HK-2 (cell line): ENCODE results near the gene TSC2.
"Not testable (repeated sequence)": the region's sequence is repeated elsewhere in the genome, so short reads cannot be mapped to it uniquely, and the experiment has no call there.

Source experiments
- DNase-seq: peaks from one replicate; pipeline ENCODE4 v3.0.0-alpha.2; 2018; ENCODE audit not compliant: unreplicated experiment

The TSC2 gene

DNA sequence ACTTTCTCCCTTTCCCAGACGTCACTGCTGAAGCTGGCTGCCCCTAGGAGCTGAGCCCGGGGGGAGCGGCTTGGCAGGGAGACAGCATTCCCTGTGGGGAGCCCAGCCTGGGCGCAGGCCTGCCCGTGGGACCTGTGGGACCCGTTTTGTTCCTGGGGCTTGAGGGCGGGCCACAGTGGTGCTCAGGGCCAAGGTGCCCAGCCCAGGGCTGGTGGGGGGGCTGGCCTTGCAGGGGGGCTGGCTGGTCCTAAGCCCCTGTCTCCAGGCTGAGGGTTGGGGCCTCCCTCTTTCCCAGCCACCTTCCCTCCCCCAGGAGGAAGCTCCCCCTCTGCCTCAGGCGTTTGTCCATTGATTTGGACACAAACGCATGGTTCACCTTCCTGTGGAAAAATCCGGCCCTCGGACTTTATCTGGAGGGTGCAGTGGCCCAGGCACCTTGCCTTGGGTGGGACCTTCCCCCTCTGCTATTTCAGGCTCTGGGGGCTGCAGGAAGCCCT is 16.7 kb upstream of the TSC2 start:
- no peak for DNase-seq

GRCh38 chr16:2032285-2033056 is 15.3 kb upstream of the TSC2 start:
- DNase-seq: no peak

GRCh38 chr16:2033057-2033908 is 14.5 kb upstream of the TSC2 start:
- no peak for DNase-seq

DNA sequence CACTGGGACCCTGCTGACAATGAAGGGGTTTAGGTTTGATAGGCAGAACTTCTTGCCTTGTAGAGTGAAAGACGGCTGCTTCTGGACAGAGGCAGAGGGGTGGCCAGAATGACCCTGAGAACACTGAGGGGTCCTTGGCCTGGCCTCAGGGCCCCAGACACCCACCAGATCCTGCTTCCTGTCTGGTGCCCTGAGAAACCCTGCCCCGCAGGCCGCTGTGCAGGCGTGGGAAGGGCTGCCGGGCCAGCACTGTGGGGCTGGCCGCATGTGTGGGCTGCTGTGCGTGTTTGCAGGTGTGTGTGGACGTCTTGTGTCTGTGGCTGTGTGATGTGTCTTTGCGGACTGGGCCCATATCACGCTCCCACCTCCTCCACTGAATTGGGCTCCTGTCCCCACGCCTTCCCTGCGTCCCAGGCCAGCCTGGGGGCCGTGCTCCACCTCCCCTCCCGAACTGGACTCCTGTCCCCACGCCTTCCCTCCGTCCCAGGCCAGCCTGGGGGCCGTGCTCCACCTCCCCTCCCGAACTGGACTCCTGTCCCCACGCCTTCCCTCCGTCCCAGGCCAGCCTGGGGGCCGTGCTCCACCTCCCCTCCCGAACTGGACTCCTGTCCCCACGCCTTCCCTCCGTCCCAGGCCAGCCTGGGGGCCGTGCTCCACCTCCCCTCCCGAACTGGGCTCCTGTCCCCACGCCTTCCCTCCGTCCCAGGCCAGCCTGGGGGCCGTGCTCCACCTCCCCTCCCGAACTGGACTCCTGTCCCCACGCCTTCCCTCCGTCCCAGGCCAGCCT is 13.7 kb upstream of the TSC2 start:
- DNase-seq: not testable (repeated sequence)

DNA sequence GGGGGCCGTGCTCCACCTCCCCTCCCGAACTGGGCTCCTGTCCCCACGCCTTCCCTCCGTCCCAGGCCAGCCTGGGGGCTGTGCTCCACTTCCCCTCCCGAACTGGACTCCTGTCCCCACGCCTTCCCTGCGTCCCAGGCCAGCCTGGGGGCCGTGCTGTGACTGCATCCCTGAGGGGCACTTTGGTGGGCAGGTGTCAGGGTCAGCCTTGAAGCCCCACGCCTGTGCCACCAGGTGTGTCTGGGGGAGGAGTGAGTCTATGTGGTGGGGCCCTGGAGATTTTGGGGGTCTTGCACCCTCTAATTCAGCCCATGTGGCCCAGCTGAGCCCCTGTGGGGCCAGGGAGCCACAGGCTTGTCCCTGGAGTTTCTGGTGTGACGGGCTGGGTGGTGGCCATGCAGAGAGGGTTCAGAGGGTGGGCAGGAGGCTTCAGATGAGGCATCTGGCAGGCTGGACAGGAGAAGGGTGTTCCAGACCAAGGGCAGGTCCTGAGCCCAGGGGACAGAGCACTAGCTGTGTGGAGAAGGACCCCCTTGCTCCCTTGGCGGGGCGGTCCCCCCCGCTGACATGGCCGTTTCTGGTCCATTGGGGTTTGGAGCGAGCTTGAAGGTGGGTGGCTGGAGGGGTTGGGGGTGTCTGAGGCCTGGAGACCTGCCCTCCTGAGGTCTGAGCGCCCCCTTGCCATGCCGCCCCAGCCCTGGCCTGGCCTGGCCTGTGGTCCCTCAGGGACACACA is 12.9 kb upstream of the TSC2 start:
- DNase-seq: no peak

DNA sequence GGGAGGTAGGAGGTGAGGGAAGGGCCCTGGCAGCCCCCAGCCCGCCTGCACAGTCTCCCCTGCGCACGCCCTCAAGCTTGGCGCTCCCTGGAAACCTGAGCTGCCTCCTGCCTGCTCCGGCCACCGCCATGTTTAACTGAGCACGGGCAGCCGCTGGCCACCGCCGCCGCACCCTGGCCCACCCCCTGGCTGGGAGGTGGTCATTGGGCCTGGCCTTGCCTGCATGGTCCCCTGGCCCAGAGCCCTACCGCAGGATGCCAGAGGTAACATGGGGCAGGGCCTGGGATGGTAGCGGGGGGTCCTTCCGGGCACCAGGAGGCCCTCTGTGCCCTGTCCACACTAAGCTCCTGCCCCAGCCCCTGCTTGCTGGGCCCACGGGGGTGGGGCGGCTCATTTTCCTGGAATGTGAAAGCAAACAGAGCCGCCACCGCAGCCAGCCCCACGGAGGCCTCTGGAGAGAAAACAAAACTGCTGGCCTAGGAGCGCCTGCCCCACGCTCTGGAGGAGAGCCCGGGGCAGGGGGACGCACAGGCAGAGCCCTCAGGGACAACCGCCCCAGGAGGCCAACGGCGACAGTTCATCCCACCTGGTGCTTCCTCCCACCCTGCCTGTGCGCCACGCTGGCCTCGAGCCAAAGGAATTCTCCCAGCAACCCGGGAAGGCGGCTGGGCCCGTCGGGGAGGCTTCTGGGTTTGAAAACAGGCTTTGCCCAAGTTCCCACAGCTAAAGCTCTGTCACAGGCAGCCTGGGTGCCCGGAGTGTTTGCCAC is 12.2 kb upstream of the TSC2 start:
- DNase-seq: no peak

- DNase-seq: no peak
These were observed 11.4 kb upstream of the TSC2 start for GRCh38 chr16:2036200-2036966.

GRCh38 chr16:2037115-2037514 is 10.7 kb upstream of the TSC2 start:
- no peak for DNase-seq

GRCh38 chr16:2037647-2038381 is 10.0 kb upstream of the TSC2 start:
- no peak for DNase-seq

DNA sequence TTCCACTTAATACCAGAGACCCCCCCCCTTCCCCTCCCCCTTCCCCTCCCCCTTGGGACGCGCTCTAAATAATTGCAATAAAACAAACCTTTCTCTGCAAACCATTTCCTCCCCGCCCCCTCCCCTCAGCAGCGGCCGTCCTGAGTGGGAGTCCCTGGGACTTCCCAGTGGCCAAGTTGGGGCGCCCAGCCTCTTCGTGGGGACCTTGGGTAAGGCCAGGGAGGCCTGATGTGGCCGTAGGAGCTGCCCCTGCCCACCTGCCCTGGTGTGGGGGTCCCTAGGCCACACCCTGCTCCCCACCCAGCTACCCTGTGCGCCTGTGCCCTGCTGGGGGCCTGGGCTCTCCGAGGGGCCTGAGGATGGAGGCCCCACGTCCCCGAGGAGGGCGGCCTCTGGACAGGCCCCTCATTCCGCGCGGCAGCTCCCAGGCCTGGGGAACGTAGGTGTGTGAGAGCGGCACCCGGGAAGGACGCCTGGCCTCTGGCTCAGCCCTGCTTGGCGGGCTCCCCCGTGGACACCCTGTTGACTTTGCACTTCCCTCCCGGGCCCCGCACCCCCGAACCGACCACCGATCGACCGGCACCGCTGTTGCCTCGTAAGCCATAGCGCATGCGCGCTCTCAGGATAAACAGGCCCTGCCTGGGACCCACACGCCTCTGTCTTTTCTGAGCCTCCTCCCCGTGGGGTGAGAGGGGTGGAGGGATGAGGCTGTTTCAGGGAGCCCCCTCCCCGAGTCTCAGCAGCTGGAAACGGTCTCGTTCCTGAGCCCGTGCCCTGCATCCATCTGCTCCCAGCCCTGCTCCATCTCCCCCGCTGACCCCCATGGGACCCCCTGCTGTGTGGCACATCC is 9.2 kb upstream of the TSC2 start:
- no peak for DNase-seq

DNA sequence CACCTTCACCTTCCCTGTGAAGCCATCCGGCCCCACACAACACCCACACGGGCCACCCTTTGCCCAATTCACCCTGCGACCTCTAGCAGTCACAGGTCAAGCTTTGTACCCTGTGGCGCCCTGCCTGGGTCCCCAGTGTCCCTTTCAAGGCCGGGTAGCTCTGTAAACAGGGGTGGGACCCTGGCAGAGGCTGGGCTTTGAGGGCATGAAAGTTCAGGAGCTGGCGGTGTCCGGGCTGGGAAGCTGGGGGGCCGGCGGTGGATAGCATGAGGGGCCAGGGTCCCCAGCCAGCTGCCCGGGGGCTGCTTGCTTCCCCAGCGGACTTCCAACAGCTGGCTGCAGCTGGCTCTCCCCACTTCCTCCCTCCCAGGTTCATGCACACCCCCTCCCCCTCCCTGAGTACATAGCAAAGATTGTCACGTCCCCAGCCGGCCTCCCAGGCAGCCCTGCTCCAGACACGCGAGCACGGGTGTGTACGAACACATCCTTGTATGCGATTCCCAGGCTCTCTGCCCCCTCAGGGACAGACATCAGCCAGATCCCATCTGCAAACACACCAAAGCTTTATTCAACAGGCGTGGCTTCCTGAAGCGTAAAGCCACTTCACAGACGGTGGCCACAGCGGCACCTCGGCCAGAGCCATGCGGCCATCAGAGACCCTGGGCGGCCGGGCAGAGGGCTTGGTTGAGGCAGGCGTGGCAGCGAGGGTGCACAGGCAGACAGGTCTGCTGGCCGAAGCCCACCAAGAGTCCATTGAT is 8.3 kb upstream of the TSC2 start:
- no peak for DNase-seq

DNA sequence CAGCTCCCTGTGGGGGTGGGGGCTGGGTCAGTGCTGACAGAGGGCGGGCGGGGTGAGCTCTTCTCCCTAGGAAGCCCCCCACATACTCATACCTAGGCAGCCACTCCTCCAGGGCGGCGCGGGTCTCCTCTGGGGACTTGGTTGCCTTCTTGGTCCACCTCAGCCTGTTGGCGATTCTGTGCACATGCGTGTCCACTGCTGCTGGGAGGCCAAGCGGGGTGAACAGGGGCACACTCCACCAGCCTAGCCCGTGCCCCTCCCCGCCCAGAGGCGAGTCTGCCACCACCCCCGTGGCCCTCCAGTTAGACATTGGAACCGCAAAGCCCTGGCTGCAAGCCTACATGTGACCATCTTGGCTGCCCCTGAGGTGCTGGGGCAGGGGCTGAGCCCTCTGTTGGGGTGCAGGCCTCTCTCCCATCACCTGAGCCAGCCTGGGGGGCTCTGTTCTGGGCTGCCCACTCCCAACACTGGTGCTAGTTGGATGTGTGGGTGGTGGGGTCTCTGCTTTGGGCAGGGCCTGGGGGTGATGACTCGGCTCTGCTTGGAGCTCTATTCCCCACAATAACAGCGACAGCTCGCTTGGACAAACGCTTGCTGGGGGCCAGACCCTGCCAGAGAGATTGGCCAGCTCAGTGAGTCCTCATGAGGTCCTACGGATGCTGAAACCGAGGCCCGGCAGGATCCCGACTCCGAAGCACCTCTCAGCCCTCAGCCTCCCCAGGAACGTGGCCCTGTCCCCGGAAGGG is 7.6 kb upstream of the TSC2 start:
- DNase-seq: no peak

DNA sequence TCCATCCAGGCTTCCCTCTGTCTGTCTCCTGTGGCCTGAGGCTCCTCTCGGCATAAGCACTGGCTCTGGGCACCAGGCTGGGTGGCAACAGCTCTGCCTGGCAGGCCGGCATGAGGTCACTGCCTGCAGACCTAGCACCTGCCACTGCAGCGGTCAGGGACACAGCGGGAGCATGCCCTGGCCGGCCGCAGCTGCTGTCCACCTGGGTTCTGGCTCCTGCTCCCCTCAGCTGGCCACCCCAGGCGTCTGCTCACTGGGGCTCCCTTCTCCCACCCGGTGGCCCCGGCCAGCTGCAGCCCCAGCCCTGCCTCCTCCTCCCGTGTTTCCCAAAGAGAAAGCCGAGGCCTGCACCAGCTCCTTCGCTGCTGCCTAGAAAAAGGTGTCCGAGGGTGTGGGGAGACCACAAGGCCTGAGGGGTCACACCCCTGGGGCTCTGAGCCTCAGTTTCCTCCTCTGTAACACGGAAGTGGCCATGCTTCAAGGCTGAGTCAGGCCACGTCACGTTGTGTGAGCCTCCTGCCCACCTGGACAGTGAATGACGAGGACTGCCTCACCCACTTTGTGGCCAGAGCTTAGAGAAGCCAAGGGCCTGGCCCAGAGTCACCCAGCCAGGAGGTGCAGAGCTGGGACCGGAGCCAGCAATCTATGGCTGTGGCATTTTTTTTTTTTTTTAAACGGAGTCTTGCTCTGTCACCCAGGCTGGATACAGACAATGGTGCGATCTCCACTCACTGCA is 6.8 kb upstream of the TSC2 start:
- DNase-seq: peak; percentile 62

DNA sequence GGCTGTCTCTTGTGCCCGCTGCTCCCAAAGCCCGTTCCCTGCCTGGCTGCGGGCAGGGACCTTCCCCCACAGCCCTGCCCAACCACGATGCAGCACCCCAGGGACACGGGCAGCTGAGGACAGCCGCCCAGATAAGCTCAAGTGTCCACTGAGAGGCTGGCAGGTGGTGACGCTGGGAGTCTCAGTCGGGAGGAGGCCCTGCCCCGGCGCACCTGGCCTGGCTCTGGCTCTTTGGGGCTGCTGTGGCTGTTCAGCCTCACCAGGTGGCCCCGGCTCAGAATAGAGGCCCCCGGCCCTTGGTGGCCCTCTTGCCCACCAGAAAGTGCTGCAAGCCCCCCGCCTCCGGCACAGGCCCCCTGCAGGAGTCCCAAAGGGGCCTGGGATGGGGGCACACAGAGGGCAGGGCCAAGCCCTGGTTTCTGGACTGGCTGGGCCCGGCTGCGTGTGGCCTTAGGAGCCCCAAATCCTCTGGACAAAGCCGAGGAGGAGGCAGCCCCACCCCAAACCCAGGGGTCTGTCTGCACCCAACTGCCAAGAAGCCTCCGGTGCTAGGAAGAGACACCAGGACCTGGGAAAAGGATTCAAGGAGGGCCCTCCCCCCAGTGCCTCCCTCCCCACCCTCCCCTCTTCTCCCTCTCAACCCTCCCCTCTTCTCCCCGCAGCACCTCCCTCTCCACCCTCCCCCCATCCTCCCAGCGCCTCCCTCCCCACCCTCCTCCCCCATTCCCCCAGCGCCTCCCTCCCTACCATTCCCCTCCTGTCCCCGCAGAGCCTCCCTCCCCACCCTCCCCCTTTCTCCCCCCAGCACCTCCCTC is 5.4 kb upstream of the TSC2 start:
- DNase-seq: no peak

GRCh38 chr16:2042986-2043666 is 4.7 kb upstream of the TSC2 start:
- DNase-seq: no peak
